RPMI8226 (cell line): ENCODE results near the gene CCDC17.

ENCODE experiments used
- DNase-seq: peaks from one replicate; pipeline ENCODE4 v3.0.0-alpha.2; 2015

The CCDC17 gene

DNA sequence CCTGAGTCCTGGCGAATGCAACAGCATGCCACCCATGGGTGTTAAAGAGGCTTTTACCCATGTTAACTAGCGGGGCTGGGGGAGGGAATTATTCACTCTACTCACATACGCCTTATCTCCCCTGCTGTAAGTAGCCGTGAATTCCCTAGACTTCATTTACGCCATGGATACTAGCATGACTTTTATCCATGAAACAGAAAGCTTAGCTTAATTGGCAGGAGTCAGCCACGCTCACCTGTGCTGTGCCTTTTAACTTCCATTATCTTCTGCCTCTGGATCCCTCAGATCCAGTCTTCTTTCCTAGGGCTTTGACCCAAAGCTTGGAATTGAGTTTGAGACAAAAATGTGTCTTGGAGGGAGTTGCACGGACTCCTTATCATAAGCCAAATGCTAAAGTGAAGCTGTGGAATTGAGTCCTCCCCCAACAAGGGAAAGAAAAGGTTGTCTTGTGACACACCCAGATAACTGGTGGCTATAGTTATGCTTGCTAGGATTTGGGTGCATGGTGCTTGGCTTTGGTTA, 49.7 kb downstream of the CCDC17 start:
- DNase-seq, result no peak

DNA sequence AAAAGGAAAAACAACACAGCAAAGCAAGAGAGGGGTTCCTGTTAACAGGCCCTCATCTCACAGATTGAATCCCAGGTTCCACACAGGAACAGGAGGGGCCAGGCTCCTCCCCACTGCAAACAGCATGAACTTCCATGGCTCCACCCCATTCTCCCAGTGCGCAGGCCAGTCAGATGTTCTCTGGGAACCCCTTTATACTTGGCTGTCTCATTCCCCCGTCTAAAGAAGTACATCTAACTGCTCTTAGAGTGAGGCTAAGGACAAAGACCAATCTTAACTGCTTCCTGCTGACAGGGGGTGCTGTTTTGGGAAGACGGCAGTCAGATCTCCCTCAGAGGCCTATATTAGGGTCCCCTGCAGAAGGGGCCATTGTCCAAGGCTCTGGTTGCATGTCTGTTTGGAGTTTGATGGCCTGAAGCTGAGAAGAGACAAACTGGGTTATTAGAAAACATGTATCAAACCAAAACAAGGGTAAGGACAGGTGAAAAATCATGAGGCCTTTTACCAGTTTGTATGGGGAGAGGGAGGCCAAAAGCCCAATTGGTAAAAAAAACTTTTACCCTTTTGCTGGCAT, 50.5 kb downstream of the CCDC17 start:
- no peak for DNase-seq

- no peak for DNase-seq
Observed at GRCh38 chr1:45570631-45571030, 53.2 kb downstream of the CCDC17 start.
